DMS53 (cell line): ENCODE data around the gene CYP4X1.
A peak's percentile ranks its signal among the peaks of the same experiment; 100 is the strongest.
"Not testable (repeated sequence)": the region's sequence is repeated elsewhere in the genome, so short reads cannot be mapped to it uniquely, and the experiment has no call there.

Source experiments
- DNase-seq: peaks from one replicate; lab custom pipeline; 2025; lab: John Stamatoyannopoulos, UW

CYP4X1 gene

DNA sequence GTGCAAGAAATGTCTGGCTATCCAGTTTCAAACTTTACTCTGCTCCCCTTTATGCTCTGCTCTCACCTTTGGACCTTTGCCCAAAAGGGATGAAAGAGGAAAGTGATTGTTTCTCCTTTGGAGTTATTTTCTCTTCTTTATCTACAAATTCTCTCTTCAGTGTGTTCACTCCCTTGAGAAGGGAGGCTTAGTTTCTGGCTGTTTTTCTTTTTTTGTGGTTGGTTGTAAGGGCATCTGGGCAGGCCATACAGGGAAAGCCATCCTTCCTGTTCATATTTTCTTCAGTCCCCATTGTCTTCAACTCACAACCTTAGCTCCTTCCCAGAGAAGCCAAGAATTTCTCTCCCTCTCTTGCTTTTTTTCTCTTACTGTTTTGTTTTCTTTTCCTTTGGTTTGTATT, 46.0 kb downstream of the CYP4X1 start:
- DNase-seq: not testable (repeated sequence)

DNA sequence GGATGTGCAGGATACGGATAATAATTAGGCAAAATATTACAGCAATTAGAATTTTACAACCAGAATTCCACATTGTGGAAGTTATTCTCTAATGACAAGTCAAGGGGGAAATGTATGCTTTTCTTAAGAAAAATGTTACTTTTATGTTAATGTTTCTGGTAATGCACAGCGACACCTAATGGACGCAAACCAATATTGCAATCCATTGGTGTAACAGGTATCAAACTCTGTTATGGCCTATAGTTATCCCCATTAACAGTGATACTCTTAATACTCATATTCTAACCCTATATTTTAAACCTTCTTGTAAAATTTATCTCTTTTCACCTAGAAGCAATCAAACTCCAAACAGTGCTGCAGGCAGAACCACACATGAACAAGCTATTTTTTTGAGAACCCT, 65.9 kb downstream of the CYP4X1 start:
- DNase-seq: peak; percentile 74

DNA sequence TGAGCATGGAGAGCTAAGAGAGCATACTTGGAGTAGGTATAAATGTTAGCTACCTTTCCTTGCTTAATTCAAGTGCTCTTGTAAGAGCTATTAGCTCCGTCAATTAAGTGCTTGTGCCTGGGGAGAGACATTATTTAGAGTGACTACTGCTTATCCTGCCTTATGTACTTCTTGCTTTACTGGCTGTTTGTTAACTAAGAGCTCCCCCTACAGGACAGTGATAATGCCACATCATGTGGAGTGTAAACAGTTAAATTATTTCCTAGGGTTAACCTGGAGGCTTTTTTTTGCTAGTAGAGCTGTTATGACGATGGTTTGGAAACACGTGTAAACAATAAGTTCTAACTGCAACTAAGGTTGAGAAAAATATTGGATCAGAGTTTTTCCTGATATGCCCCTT, 68.0 kb downstream of the CYP4X1 start:
- DNase-seq: peak; percentile 44
